Measurements from ENCODE around the gene KIFBP. TPM values are rescaled to one million over a fixed set of nuclear protein-coding genes. Genes with fewer than 3 reads are reported as not detected.
"Not testable (repeated sequence)": the region's sequence is repeated elsewhere in the genome, so short reads cannot be mapped to it uniquely, and the experiment has no call there.

The KIFBP gene
- total and polyA plus RNA-seq, 2 donors (not counting 1 experiment from before 2014, with no cell fraction given): 29.7 to 62.0 TPM

DNA sequence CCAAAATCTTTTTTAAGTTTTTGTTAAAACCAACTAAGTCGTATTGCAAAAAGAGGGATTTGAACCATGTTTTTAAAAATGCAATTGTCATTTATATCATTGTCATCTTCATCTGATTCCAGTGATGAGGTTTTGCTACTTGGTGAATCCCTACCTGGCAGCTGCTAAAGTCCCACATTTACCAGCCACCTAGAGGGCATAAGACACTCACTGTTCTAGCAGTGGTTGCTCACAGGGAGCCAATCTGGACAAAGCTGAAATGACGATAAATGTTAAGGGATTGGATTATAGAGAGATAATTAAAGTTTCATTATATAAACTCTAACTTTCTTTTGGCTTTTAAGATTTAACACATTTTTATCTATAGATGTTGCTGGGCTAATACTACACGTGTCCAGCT is 18.7 kb downstream of the KIFBP start:
- Histone ChIP-seq H4K20me1 (ENCODE audit: control insufficient read depth, extremely low read depth, insufficient read depth, low read length) (peaks cover 2% of the 10 kb centered on the region), H3K4me1 (ENCODE audit: control insufficient read depth, extremely low read depth, insufficient read depth, low read length) (peaks cover 6% of the 10 kb centered on the region), H3K4me2 (ENCODE audit: extremely low read depth, insufficient read depth, low read length) (no peak overlapping the region), H3K27ac (ENCODE audit: insufficient read depth, low read length) (no peak overlapping the region), H3K79me2 (ENCODE audit: control insufficient read depth, insufficient read depth, low read length) (no peaks in the 10 kb centered on the region), H3K36me3 (ENCODE audit: control insufficient read depth, insufficient read depth, low read length) (peaks cover 10% of the 10 kb centered on the region), H3K4me3 (replicated peaks in 1 of 4; ENCODE audit: control extremely low read depth in 1 of 4, insufficient read depth in 1 of 4, low read depth in 3 of 4, low read length in 4 of 4) (no peak overlapping the region), H3K9me3 (ENCODE audit: control insufficient read depth, insufficient read depth, low read depth, low read length) (no peaks in the 10 kb centered on the region), H2AFZ (ENCODE audit: low read length) (no peak overlapping the region), H3K9ac (ENCODE audit: insufficient read depth, low read length) (no peak overlapping the region), H3K27me3 (ENCODE audit: control insufficient read depth, insufficient read depth, low read length) (no peaks in the 10 kb centered on the region)
- DNase-seq (ENCODE audit: low read depth in 2 of 2): no peak
- TF ChIP-seq CTCF (conservative IDR thresholded peaks at IDR 0.05 in 1 of 2, IDR thresholded peaks at IDR 0.05 in 1 of 2; ENCODE audit: low read depth in 1 of 2, low read length in 2 of 2): no peak
- TF ChIP-seq EZH2 (IDR thresholded peaks at IDR 0.05; ENCODE audit: low read length, missing control alignments): no peak

GRCh38 chr10:69009360-69009759 is 20.8 kb downstream of the KIFBP start:
- no peaks in the 10 kb centered on the region for H3K27me3 ChIP-seq (ENCODE audit: control insufficient read depth, insufficient read depth, low read length)
- DNase-seq (ENCODE audit: low read depth in 2 of 2): peak in 1 of 2 donors; percentile 92
- H3K36me3 ChIP-seq (ENCODE audit: control insufficient read depth, insufficient read depth, low read length): peaks cover 10% of the 10 kb centered on the region
- H3K9me3 ChIP-seq (ENCODE audit: control insufficient read depth, insufficient read depth, low read depth, low read length): no peaks in the 10 kb centered on the region
- TF ChIP-seq EZH2 (IDR thresholded peaks at IDR 0.05; ENCODE audit: low read length, missing control alignments) (no peak), CTCF (conservative IDR thresholded peaks at IDR 0.05 in 1 of 2, IDR thresholded peaks at IDR 0.05 in 1 of 2; ENCODE audit: low read depth in 1 of 2, low read length in 2 of 2) (no peak)
- H3K9ac ChIP-seq (ENCODE audit: insufficient read depth, low read length): no peak overlapping the region
- peaks cover 2% of the 10 kb centered on the region for H4K20me1 ChIP-seq (ENCODE audit: control insufficient read depth, extremely low read depth, insufficient read depth, low read length)
- peaks cover 6% of the 10 kb centered on the region for H3K4me1 ChIP-seq (ENCODE audit: control insufficient read depth, extremely low read depth, insufficient read depth, low read length)
- H3K27ac ChIP-seq (ENCODE audit: insufficient read depth, low read length): peak overlapping the region; percentile 20
- H3K79me2 ChIP-seq (ENCODE audit: control insufficient read depth, insufficient read depth, low read length): no peaks in the 10 kb centered on the region
- no peak overlapping the region for H2AFZ ChIP-seq (ENCODE audit: low read length)
- H3K4me2 ChIP-seq (ENCODE audit: extremely low read depth, insufficient read depth, low read length): no peak overlapping the region
- no peak overlapping the region for H3K4me3 ChIP-seq (replicated peaks in 1 of 4; ENCODE audit: control extremely low read depth in 1 of 4, insufficient read depth in 1 of 4, low read depth in 3 of 4, low read length in 4 of 4)

DNA sequence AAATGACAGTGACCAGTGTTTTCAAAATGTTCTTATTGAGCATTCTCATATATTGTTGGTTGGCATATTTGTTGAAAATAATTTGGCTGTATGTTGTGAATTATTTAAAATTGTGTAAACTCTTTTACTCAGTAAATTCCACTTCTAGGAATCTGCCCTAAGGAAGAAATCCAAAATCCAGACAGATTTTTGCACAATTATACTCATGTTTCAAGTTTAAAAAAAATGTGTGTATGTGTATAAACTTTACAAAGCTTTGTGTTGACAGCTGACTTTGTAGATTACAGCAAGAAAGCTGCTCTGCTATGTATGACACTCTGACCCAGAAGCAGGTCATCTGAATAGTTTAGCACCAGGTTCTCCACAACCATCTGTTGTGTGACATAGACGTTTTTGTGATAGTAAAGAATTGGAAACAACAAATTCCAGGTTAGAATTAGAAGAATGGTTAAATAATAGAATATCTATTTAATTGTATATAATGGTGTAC is 21.6 kb downstream of the KIFBP start:
- DNase-seq (ENCODE audit: low read depth in 2 of 2): no peak
- H3K4me3 ChIP-seq (replicated peaks in 1 of 4; ENCODE audit: control extremely low read depth in 1 of 4, insufficient read depth in 1 of 4, low read depth in 3 of 4, low read length in 4 of 4): no peak overlapping the region
- H3K36me3 ChIP-seq (ENCODE audit: control insufficient read depth, insufficient read depth, low read length): peaks cover 10% of the 10 kb centered on the region
- peaks cover 2% of the 10 kb centered on the region for H4K20me1 ChIP-seq (ENCODE audit: control insufficient read depth, extremely low read depth, insufficient read depth, low read length)
- no peaks in the 10 kb centered on the region for H3K9me3 ChIP-seq (ENCODE audit: control insufficient read depth, insufficient read depth, low read depth, low read length)
- TF ChIP-seq EZH2 (IDR thresholded peaks at IDR 0.05; ENCODE audit: low read length, missing control alignments) (no peak), CTCF (conservative IDR thresholded peaks at IDR 0.05 in 1 of 2, IDR thresholded peaks at IDR 0.05 in 1 of 2; ENCODE audit: low read depth in 1 of 2, low read length in 2 of 2) (no peak)
- no peak overlapping the region for H2AFZ ChIP-seq (ENCODE audit: low read length)
- no peaks in the 10 kb centered on the region for H3K79me2 ChIP-seq (ENCODE audit: control insufficient read depth, insufficient read depth, low read length)
- H3K27ac ChIP-seq (ENCODE audit: insufficient read depth, low read length): no peak overlapping the region
- H3K4me2 ChIP-seq (ENCODE audit: extremely low read depth, insufficient read depth, low read length): no peak overlapping the region
- H3K27me3 ChIP-seq (ENCODE audit: control insufficient read depth, insufficient read depth, low read length): no peaks in the 10 kb centered on the region
- H3K4me1 ChIP-seq (ENCODE audit: control insufficient read depth, extremely low read depth, insufficient read depth, low read length): peaks cover 6% of the 10 kb centered on the region
- H3K9ac ChIP-seq (ENCODE audit: insufficient read depth, low read length): no peak overlapping the region

DNA sequence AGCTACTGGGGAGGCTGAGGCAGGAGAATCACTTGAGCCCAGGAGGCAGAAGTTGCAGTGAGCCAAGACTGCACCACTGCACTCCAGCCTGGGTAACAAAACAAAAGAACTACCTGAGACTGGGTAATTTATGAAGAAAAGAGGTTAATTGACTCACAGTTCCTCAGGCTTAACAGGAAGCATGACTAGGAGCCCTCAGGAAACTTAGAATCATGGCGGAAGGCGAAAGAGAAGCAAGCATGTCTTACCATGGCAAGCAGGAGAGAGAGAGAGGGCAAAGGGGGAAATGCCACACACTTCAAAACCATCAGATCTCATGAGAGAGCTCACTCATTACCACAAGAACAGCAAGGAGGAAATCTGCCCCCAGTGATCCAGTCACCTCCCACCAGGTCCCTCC is 24.2 kb downstream of the KIFBP start:
- not testable (repeated sequence) for H3K79me2 ChIP-seq (ENCODE audit: control insufficient read depth, insufficient read depth, low read length); H3K9ac ChIP-seq (ENCODE audit: insufficient read depth, low read length); H3K4me3 ChIP-seq (replicated peaks in 1 of 4; ENCODE audit: control extremely low read depth in 1 of 4, insufficient read depth in 1 of 4, low read depth in 3 of 4, low read length in 4 of 4); H3K36me3 ChIP-seq (ENCODE audit: control insufficient read depth, insufficient read depth, low read length); H3K27ac ChIP-seq (ENCODE audit: insufficient read depth, low read length); DNase-seq (ENCODE audit: low read depth in 2 of 2); H3K9me3 ChIP-seq (ENCODE audit: control insufficient read depth, insufficient read depth, low read depth, low read length); H3K4me2 ChIP-seq (ENCODE audit: extremely low read depth, insufficient read depth, low read length); H3K27me3 ChIP-seq (ENCODE audit: control insufficient read depth, insufficient read depth, low read length); H4K20me1 ChIP-seq (ENCODE audit: control insufficient read depth, extremely low read depth, insufficient read depth, low read length); H2AFZ ChIP-seq (ENCODE audit: low read length); H3K4me1 ChIP-seq (ENCODE audit: control insufficient read depth, extremely low read depth, insufficient read depth, low read length)
